Psoas muscle (tissue), 8 donors: ENCODE data around the gene WNT8A. TPM values are rescaled to one million over a fixed set of nuclear protein-coding genes. Genes with fewer than 3 reads are reported as not detected.

Experiments
- ATAC-seq, 4 donors: fragments of 200-7000 bp; cut with Tn5 transposase; one replicate each; pipeline ENCODE4 v1.9.1; 2020; ENCODE audit warnings: moderate library complexity in 3 of 4, mild to moderate bottlenecking in 2 of 4
- DNase-seq, 2 donors: peaks; one replicate each; pipeline ENCODE4 v3.0.0-alpha.2; 2020
- H3K27ac ChIP-seq: fragments of 200-600 bp; one replicate; pipeline ENCODE4 v1.8.0; 2022
- H3K27me3 ChIP-seq, 3 donors: fragments of 200-600 bp in 1 of 3; one replicate each; pipeline versions ENCODE4 v1.6.1 to v1.8.0; 2013 to 2022; ENCODE audit warnings: low read length in 2 of 3, mild to moderate bottlenecking in 2 of 3, moderate library complexity in 1 of 3; ENCODE audit not compliant: insufficient read depth in 3 of 3
- H3K36me3 ChIP-seq, 2 donors: fragments of 200-600 bp in 1 of 2; one replicate each; pipeline versions ENCODE4 v1.6.1 to v1.8.0; 2013 to 2022; ENCODE audit warnings: low read depth in 1 of 2, mild to moderate bottlenecking in 1 of 2, moderate library complexity in 1 of 2; ENCODE audit not compliant: insufficient read depth in 1 of 2
- H3K4me1 ChIP-seq: fragments of 200-600 bp; one replicate; pipeline ENCODE4 v1.8.0; 2022
- H3K4me3 ChIP-seq: fragments of 200-600 bp; one replicate; pipeline ENCODE4 v1.8.0; 2022; ENCODE audit warnings: mild to moderate bottlenecking
- H3K9me3 ChIP-seq: fragments of 200-600 bp; one replicate; pipeline ENCODE4 v1.8.0; 2022
- WGBS, 3 donors: extraction: QIAGEN DNeasy Blood & Tissue Kit; methylation state at CpG; one replicate each; pipeline versions ENCODE4 v1.1.6 to v1.1.7; 2013; 5-methylcytosine and 5-hydroxymethylcytosine counted together
- intact Hi-C, 2 donors: fragments of 100-400 bp; cut with DNase I; formaldehyde crosslinking; loops; one replicate each; pipeline versions ENCODE4 v1.11.0 to v1.14.2; 2022
- polyA plus RNA-seq, 3 donors: library from polyadenylated mRNA; stranded (reverse); fragments of 200-250 nt; gene quantifications; one replicate each; pipeline ENCODE4 v1.2.3, GENCODE V29; 2013
- total RNA-seq, 4 donors: library from RNA; stranded (reverse); fragmentation: NEBNext Ultra II Directional in 2 of 4; extraction: Animal tissue kit (Norgen Biotek cat#: 25700) in 2 of 4; gene quantifications; one replicate each; pipeline versions ENCODE4 v1.2.1 to v1.2.4, GENCODE V29; 2021 to 2023
- TF ChIP-seq, protein P1 (sequence below): fragments of 200-600 bp; IDR thresholded peaks from one replicate; pipeline ENCODE4 v1.8.0; 2022; ENCODE audit warnings: antibody characterized with exemption
- donor health status: healthy with polysubstance abuse.
- donor health status: DM: no; HTN: no; CAD: no; lungs with moderate emphysema.
- donor health status: Bipolar disorder and iron deficiency.
- donor health status: healthy.
- donor health status: DM: yes; HTN: yes; CAD: no.
- donor health status: DM: no; HTN: no; CAD: no.
- donor health status: DM: no; HTN: no; CAD: no.
- donor health status: DM: yes; HTN: yes; CAD: no.

WNT8A gene
- total and polyA plus RNA-seq, 7 donors, result not detected

- Histone ChIP-seq H3K27me3 (no peaks in the 10 kb centered on the region), H3K27ac (no peak overlapping the region), H3K36me3 (no peaks in the 10 kb centered on the region), H3K4me1 (no peaks in the 10 kb centered on the region), H3K4me3 (no peak overlapping the region), H3K9me3 (no peaks in the 10 kb centered on the region)
- DNase-seq (no peak), ATAC-seq (no peak)
- TF ChIP-seq, protein P1, sequence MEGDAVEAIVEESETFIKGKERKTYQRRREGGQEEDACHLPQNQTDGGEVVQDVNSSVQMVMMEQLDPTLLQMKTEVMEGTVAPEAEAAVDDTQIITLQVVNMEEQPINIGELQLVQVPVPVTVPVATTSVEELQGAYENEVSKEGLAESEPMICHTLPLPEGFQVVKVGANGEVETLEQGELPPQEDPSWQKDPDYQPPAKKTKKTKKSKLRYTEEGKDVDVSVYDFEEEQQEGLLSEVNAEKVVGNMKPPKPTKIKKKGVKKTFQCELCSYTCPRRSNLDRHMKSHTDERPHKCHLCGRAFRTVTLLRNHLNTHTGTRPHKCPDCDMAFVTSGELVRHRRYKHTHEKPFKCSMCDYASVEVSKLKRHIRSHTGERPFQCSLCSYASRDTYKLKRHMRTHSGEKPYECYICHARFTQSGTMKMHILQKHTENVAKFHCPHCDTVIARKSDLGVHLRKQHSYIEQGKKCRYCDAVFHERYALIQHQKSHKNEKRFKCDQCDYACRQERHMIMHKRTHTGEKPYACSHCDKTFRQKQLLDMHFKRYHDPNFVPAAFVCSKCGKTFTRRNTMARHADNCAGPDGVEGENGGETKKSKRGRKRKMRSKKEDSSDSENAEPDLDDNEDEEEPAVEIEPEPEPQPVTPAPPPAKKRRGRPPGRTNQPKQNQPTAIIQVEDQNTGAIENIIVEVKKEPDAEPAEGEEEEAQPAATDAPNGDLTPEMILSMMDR, result no peak
- WGBS, 3 donors, result 8 to 20% (median 15%) methylated on average over 3 of the region's 3 CpGs
- intact Hi-C loops, result no loop called here
Observed at GRCh38 chr5:138103319-138103637, 19.4 kb downstream of the WNT8A start.

GRCh38 chr5:138105709-138106108 lies 21.9 kb downstream of the WNT8A start:
- Histone ChIP-seq H3K27ac (no peak overlapping the region), H3K36me3 (no peaks in the 10 kb centered on the region), H3K4me3 (no peak overlapping the region), H3K27me3 (peaks cover 0 to 3% (median 0%) of the 10 kb centered on the region in 3 donors), H3K9me3 (no peaks in the 10 kb centered on the region), H3K4me1 (no peaks in the 10 kb centered on the region)
- 93% methylated on average over 6 of the region's 6 CpGs for WGBS, 3 donors
- intact Hi-C loops, result no loop called here
- DNase-seq, result no peak
- ATAC-seq, result no peak
- TF ChIP-seq, protein P1, result no peak

DNA sequence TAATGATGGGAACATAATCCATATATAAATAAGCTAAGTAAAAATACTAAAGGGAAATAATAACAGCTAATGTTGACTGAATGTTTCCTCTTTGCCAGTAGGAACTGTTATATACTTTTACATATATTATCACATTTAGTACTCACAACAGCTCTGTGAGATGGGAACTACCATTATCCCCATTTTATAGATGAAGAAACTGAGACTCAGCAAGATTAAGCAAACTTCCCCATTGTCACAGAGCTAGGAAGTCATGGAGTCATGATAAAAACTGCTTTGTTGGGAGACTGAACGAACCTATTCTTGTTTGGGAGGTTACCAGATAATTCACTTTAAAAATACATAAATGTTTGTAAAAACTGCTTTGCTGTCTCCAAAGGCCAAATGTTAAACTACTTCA lies 23.4 kb downstream of the WNT8A start:
- H3K27ac ChIP-seq, result no peak overlapping the region
- DNase-seq (no peak), ATAC-seq (no peak)
- TF ChIP-seq, protein P1, result no peak
- peaks cover 0 to 3% (median 0%) of the 10 kb centered on the region in 3 donors for H3K27me3 ChIP-seq
- 58 to 66% (median 66%) methylated on average over 1 of the region's 1 CpG for WGBS, 3 donors
- no peaks in the 10 kb centered on the region for H3K36me3 ChIP-seq
- intact Hi-C loops, result no loop called here
- H3K4me1 ChIP-seq, result no peaks in the 10 kb centered on the region
- H3K9me3 ChIP-seq, result no peaks in the 10 kb centered on the region
- no peak overlapping the region for H3K4me3 ChIP-seq

- Histone ChIP-seq H3K4me3 (no peak overlapping the region), H3K27ac (no peak overlapping the region), H3K36me3 (no peaks in the 10 kb centered on the region), H3K4me1 (no peaks in the 10 kb centered on the region), H3K9me3 (no peaks in the 10 kb centered on the region), H3K27me3 (peaks cover 0 to 3% (median 0%) of the 10 kb centered on the region in 3 donors)
- WGBS, 3 donors, result 61 to 64% (median 61%) methylated on average over 1 of the region's 1 CpG
- no peak for ATAC-seq
- no peak for DNase-seq
- intact Hi-C loops, result no loop called here
- TF ChIP-seq, protein P1, result no peak
Observed at GRCh38 chr5:138109463-138110265, 25.8 kb downstream of the WNT8A start.
